Endodermal cell (in vitro differentiated cells): Measurements from ENCODE around the gene ITGB3. TPM values are rescaled to one million over a fixed set of nuclear protein-coding genes. Genes with fewer than 3 reads are reported as not detected.

Experiments used
- DNase-seq: peaks from one replicate; pipeline ENCODE4 v3.0.0-alpha.2; 2017
- H3K27ac ChIP-seq: 2 replicates; pipeline ENCODE4 v1.5.1; 2013; ENCODE audit warnings: mild to moderate bottlenecking, low read depth, low read length, moderate library complexity
- H3K27me3 ChIP-seq: 2 replicates; pipeline ENCODE4 v1.6.1; 2013; ENCODE audit warnings: mild to moderate bottlenecking, low read length, moderate library complexity; ENCODE audit not compliant: insufficient read depth, control insufficient read depth, poor library complexity, severe bottlenecking
- H3K36me3 ChIP-seq: 2 replicates; pipeline ENCODE4 v1.7.0; 2013; ENCODE audit warnings: mild to moderate bottlenecking, low read length, moderate library complexity; ENCODE audit not compliant: control insufficient read depth, insufficient read depth
- H3K4me1 ChIP-seq: one replicate; pipeline ENCODE4 v1.7.0; 2013; ENCODE audit warnings: low read length; ENCODE audit not compliant: control insufficient read depth, insufficient read depth
- H3K4me3 ChIP-seq: 2 replicates; pipeline ENCODE4 v1.5.1; 2013; ENCODE audit warnings: mild to moderate bottlenecking, low read length, moderate library complexity
- H3K9ac ChIP-seq: 2 replicates; pipeline ENCODE4 v1.6.1; 2013; ENCODE audit warnings: mild to moderate bottlenecking, low read length, moderate library complexity; ENCODE audit not compliant: poor library complexity, severe bottlenecking; ENCODE audit errors: extremely low read depth
- H3K9me3 ChIP-seq: 2 replicates; pipeline ENCODE4 v1.6.1; 2013; ENCODE audit warnings: mild to moderate bottlenecking, low read length, moderate library complexity; ENCODE audit not compliant: control insufficient read depth
- H3K27ac Mint-ChIP-seq: 2 replicates; pipeline ENCODE4 v1.8.0; 2020; ENCODE audit warnings: mixed read lengths
- H3K27me3 Mint-ChIP-seq: 2 replicates; pipeline ENCODE4 v1.8.0; 2021; ENCODE audit warnings: mild to moderate bottlenecking, mixed read lengths; ENCODE audit not compliant: insufficient read depth
- H3K36me3 Mint-ChIP-seq: 2 replicates; pipeline ENCODE4 v1.8.0; 2020; ENCODE audit warnings: low read depth, mixed read lengths
- H3K4me1 Mint-ChIP-seq: 2 replicates; pipeline ENCODE4 v1.8.0; 2020; ENCODE audit warnings: mixed read lengths
- H3K4me3 Mint-ChIP-seq: 2 replicates; pipeline ENCODE4 v1.8.0; 2020; ENCODE audit warnings: mild to moderate bottlenecking, moderate library complexity, mixed read lengths
- H3K9me3 Mint-ChIP-seq: 2 replicates; pipeline ENCODE4 v1.8.0; 2020; ENCODE audit warnings: mild to moderate bottlenecking, mixed read lengths
- CTCF ChIP-seq: fragments of 200-600 bp; sonication (generic); conservative IDR thresholded peaks from 2 replicates; pipeline ENCODE4 v1.5.0; 2021; ENCODE audit warnings: antibody characterized with exemption, mild to moderate bottlenecking
- WGBS, 2 experiments: methylation state at CpG; one replicate each; pipeline versions ENCODE4 v1.1.5 to v1.1.7; 2013; ENCODE audit warnings: missing lambda C conversion rate in 2 of 2, mixed read lengths in 1 of 2; ENCODE audit not compliant: insufficient coverage in 1 of 2, insufficient read length in 1 of 2; 5-methylcytosine and 5-hydroxymethylcytosine counted together
- total RNA-seq, 2 donors: library from RNA; stranded (reverse); fragmentation: NEBNext Ultra II Directional in 1 of 2; extraction: Animal tissue kit (Norgen Biotek cat#: 25700) in 1 of 2; gene quantifications; 2 replicates in 1 of 2; 3 replicates in 1 of 2; pipeline ENCODE4 v1.2.1, GENCODE V29; 2021

Gene ITGB3
- total RNA-seq, 2 donors from 2014 or later: 0.51 to 0.73 TPM

GRCh38 chr17:47250855-47251254, 2.8 kb upstream of the ITGB3 start:
- Mint-ChIP-seq H3K36me3 (no peaks in the 10 kb centered on the region), H3K27me3 (peaks cover 28% of the 10 kb centered on the region), H3K9me3 (no peaks in the 10 kb centered on the region), H3K27ac (no peak overlapping the region), H3K4me1 (peaks cover 21% of the 10 kb centered on the region), H3K4me3 (no peak overlapping the region)
- Histone ChIP-seq H3K36me3 (no peaks in the 10 kb centered on the region), H3K27me3 (peaks cover 22% of the 10 kb centered on the region), H3K4me3 (no peak overlapping the region), H3K9ac (no peak overlapping the region), H3K9me3 (no peaks in the 10 kb centered on the region), H3K4me1 (no peaks in the 10 kb centered on the region), H3K27ac (no peak overlapping the region)
- DNase-seq: no peak
- 81 to 93% methylated on average over 2 of the region's 2 CpGs for WGBS, 2 experiments
- no peak for TF ChIP-seq CTCF

GRCh38 chr17:47251421-47251940, 2.1 kb upstream of the ITGB3 start:
- WGBS, 2 experiments: 54 to 63% methylated on average over 1 of the region's 1 CpG
- no peak for TF ChIP-seq CTCF
- H3K4me1 ChIP-seq: no peaks in the 10 kb centered on the region
- Mint-ChIP-seq H3K4me3 (no peak overlapping the region), H3K27ac (no peak overlapping the region), H3K9me3 (no peaks in the 10 kb centered on the region), H3K27me3 (peaks cover 31% of the 10 kb centered on the region), H3K36me3 (no peaks in the 10 kb centered on the region), H3K4me1 (peaks cover 21% of the 10 kb centered on the region)
- no peak overlapping the region for H3K9ac ChIP-seq
- H3K9me3 ChIP-seq: no peaks in the 10 kb centered on the region
- H3K27ac ChIP-seq: no peak overlapping the region
- peaks cover 23% of the 10 kb centered on the region for H3K27me3 ChIP-seq
- no peaks in the 10 kb centered on the region for H3K36me3 ChIP-seq
- peak; percentile 73 for DNase-seq
- no peak overlapping the region for H3K4me3 ChIP-seq

GRCh38 chr17:47252209-47252608, 1.4 kb upstream of the ITGB3 start:
- no peaks in the 10 kb centered on the region for H3K36me3 Mint-ChIP-seq

More at GRCh38 chr17:47252209-47252608, 1.4 kb upstream of the ITGB3 start:
- DNase-seq: peak; percentile 56
- Histone ChIP-seq H3K36me3 (no peaks in the 10 kb centered on the region), H3K4me1 (no peaks in the 10 kb centered on the region), H3K9me3 (no peaks in the 10 kb centered on the region), H3K27me3 (peaks cover 29% of the 10 kb centered on the region), H3K9ac (no peak overlapping the region), H3K27ac (no peak overlapping the region), H3K4me3 (no peak overlapping the region)
- no peaks in the 10 kb centered on the region for H3K9me3 Mint-ChIP-seq
- WGBS, 2 experiments: 89% methylated on average over 1 of the region's 1 CpG; no CpG with 5 or more reads in 1 of the 2 experiments
- peaks cover 38% of the 10 kb centered on the region for H3K27me3 Mint-ChIP-seq
- no peak for TF ChIP-seq CTCF
- no peak overlapping the region for H3K27ac Mint-ChIP-seq
- peaks cover 21% of the 10 kb centered on the region for H3K4me1 Mint-ChIP-seq
- H3K4me3 Mint-ChIP-seq: no peak overlapping the region
